Prostate gland (tissue), 2 donors: ENCODE results near the gene VPS8.

Experiments used
- POLR2AphosphoS5 ChIP-seq: sonication (generic); formaldehyde crosslinking; IDR thresholded peaks from one replicate; pipeline ENCODE4 v1.6.1; 2017; ENCODE audit warnings: antibody characterized with exemption
- TF ChIP-seq, protein P1 (sequence below), 4 experiments: fragments of 200-600 bp in 2 of 4; fragments of 450-650 bp in 2 of 4; sonication (generic) in 2 of 4; IDR thresholded peaks; 1 replicate in 3 of 4; 2 replicates in 1 of 4; pipeline ENCODE4 v1.5.1; 2016 to 2019; ENCODE audit warnings: antibody characterized with exemption in 4 of 4, mild to moderate bottlenecking in 2 of 4, moderate library complexity in 2 of 4

DNA sequence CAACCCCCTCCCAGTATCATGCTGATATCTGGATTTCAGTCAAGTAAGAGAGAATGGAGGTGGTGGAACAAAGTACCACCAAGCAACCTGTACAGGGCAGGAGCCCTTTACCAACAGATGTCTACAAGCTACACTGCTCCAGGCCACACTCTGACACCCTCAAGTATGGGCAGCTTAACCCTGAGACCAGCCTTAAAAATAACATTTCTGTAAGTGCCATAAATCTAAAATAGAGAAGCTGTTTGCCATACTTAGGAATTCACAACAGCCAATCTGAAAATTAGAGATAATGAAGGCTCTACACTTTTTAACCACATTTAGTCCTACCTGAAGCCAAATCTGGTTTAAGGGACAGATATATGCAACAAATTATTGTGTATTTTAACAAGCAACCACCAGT lies 281.1 kb downstream of the VPS8 start:
- TF ChIP-seq, protein P1, sequence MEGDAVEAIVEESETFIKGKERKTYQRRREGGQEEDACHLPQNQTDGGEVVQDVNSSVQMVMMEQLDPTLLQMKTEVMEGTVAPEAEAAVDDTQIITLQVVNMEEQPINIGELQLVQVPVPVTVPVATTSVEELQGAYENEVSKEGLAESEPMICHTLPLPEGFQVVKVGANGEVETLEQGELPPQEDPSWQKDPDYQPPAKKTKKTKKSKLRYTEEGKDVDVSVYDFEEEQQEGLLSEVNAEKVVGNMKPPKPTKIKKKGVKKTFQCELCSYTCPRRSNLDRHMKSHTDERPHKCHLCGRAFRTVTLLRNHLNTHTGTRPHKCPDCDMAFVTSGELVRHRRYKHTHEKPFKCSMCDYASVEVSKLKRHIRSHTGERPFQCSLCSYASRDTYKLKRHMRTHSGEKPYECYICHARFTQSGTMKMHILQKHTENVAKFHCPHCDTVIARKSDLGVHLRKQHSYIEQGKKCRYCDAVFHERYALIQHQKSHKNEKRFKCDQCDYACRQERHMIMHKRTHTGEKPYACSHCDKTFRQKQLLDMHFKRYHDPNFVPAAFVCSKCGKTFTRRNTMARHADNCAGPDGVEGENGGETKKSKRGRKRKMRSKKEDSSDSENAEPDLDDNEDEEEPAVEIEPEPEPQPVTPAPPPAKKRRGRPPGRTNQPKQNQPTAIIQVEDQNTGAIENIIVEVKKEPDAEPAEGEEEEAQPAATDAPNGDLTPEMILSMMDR (IDR thresholded peaks at IDR 0.05) = no peak
- TF ChIP-seq POLR2AphosphoS5 = no peak
